NCI-H748 (cell line): ENCODE data around the gene KPNA5.

ENCODE experiments used
- DNase-seq: peaks from one replicate; lab custom pipeline; 2025; ENCODE audit not compliant: unreplicated experiment; lab: John Stamatoyannopoulos, UW

Gene KPNA5

GRCh38 chr6:116779573-116780164 is 98.7 kb downstream of the KPNA5 start:
- DNase-seq: peak; percentile 65

DNA sequence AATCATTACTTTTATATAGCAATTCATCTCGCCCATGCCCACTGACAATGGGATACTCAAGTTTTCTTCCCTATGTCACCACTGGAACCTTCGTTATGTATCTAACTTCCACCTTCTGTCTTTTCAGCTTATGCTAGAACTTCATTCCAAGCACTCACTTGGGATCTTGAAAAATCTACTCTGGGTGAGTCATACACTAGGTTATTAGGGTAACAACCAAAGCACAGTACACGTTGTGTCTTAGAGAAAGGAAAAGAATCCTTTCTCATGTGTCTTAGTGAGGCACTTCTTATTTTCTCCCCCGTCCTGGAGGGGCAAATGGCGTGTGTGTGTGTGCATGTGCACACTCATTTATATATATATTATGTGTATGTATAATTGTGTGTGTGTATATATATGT is 102.8 kb downstream of the KPNA5 start:
- DNase-seq: no peak
